OCI-LY7 (cell line): ENCODE results near the gene MS4A6A.

Source experiments
- CTCF ChIP-seq: fragments of 200-600 bp; sonication (generic); conservative IDR thresholded peaks from 2 replicates; pipeline ENCODE4 v1.5.1; 2014; ENCODE audit warnings: mild to moderate bottlenecking, antibody characterized with exemption, low read length, moderate library complexity, mixed read lengths
- EZH2phosphoT487 ChIP-seq: fragments of 200-600 bp; sonication (generic); IDR thresholded peaks from 2 replicates; pipeline ENCODE4 v1.6.1; 2018; ENCODE audit warnings: low read depth, borderline replicate concordance, mild to moderate bottlenecking, mixed run types, antibody characterized with exemption, low read length, moderate library complexity, mixed read lengths

- TF ChIP-seq CTCF (no peak), EZH2phosphoT487 (no peak)
Observed at GRCh38 chr11:60209977-60210376, 27.1 kb upstream of the MS4A6A start.
